ENCODE results near the gene FYB1. TPM values are rescaled to one million over a fixed set of nuclear protein-coding genes. Genes with fewer than 3 reads are reported as not detected.

FYB1 gene
- total RNA-seq, 1 experiment from 2014 or later: 10.5 TPM

GRCh38 chr5:39100301-39100850 lies 119.0 kb downstream of the FYB1 start:
- H3K4me1 ChIP-seq (replicated peaks; ENCODE audit: insufficient read depth): peaks cover 60% of the 10 kb centered on the region
- H3K9me2 ChIP-seq (ENCODE audit: insufficient read depth): no peaks in the 10 kb centered on the region
- peaks cover 43% of the 10 kb centered on the region for H3F3A ChIP-seq (ENCODE audit: insufficient read depth, low read depth)
- POLR2A ChIA-PET (ENCODE audit: unreplicated experiment): interaction anchor here (0.5 to 0.7 kb wide), 3 partner anchors 11 to 1734 kb away, joined by 5 to 7 read pairs (median 5); partner anchors contain the start of gene RPL37
- no peaks in the 10 kb centered on the region for H4K20me1 ChIP-seq (ENCODE audit: insufficient read depth)
- H3K36me3 ChIP-seq (ENCODE audit: low read depth): no peaks in the 10 kb centered on the region
- no peaks in the 10 kb centered on the region for H3K9me3 ChIP-seq (ENCODE audit: insufficient read depth, low read depth)
- H3K4me2 ChIP-seq: peak overlapping the region; percentile 78
- intact Hi-C loops (cut with micrococcal nuclease; ENCODE audit: unreplicated experiment): loop anchor here (1.0 to 5.0 kb wide), 4 partner anchors 38 to 503 kb away; no protein-coding TSS in a partner anchor
- H2AFZ ChIP-seq: no peak overlapping the region
- CTCF ChIA-PET: interaction anchor here (1.2 kb wide), 1 partner anchor 20 kb away, joined by 5 read pairs; no protein-coding TSS in a partner anchor
- TF ChIP-seq EZH2 (IDR thresholded peaks at IDR 0.05; ENCODE audit: low read depth) (no peak), CTCF (conservative IDR thresholded peaks at IDR 0.05) (no peak)
- no peaks in the 10 kb centered on the region for H3K27me3 ChIP-seq (ENCODE audit: insufficient read depth, low read depth)
- peak overlapping the region; percentile 41 for H3K4me3 ChIP-seq
- TSS peak; percentile 87 for BruUV-seq (replicated peaks)
- H3K79me2 ChIP-seq (ENCODE audit: low read depth): no peaks in the 10 kb centered on the region
- peak overlapping the region; percentile 98 for H3K27ac ChIP-seq
- peak in 1 of 2 experiments; percentile 97 for DNase-seq

GRCh38 chr5:39099831-39100230 lies 119.5 kb downstream of the FYB1 start:
- TF ChIP-seq EZH2 (IDR thresholded peaks at IDR 0.05; ENCODE audit: low read depth): no peak
- H3K27me3 ChIP-seq (ENCODE audit: insufficient read depth, low read depth): no peaks in the 10 kb centered on the region
- no peaks in the 10 kb centered on the region for H3K9me3 ChIP-seq (ENCODE audit: insufficient read depth, low read depth)
- CTCF ChIA-PET: interaction anchor here (1.2 to 2.0 kb wide), 2 partner anchors 19 kb away, joined by 5 to 18 read pairs; no protein-coding TSS in a partner anchor
- peaks cover 43% of the 10 kb centered on the region for H3F3A ChIP-seq (ENCODE audit: insufficient read depth, low read depth)
- H3K79me2 ChIP-seq (ENCODE audit: low read depth): no peaks in the 10 kb centered on the region
- peak overlapping the region; percentile 19 for H2AFZ ChIP-seq
- BruUV-seq (replicated peaks): no TSS peak
- H4K20me1 ChIP-seq (ENCODE audit: insufficient read depth): no peaks in the 10 kb centered on the region
- no peaks in the 10 kb centered on the region for H3K9me2 ChIP-seq (ENCODE audit: insufficient read depth)
- H3K4me1 ChIP-seq (replicated peaks; ENCODE audit: insufficient read depth): peaks cover 60% of the 10 kb centered on the region
- no peak for DNase-seq
- no peaks in the 10 kb centered on the region for H3K36me3 ChIP-seq (ENCODE audit: low read depth)
- H3K27ac ChIP-seq: peak overlapping the region; percentile 98
- H3K4me2 ChIP-seq: peak overlapping the region; percentile 78
- POLR2A ChIA-PET (ENCODE audit: unreplicated experiment): no interaction called here
- intact Hi-C loops (cut with micrococcal nuclease; ENCODE audit: unreplicated experiment): loop anchor here (1.0 to 5.0 kb wide), 4 partner anchors 38 to 503 kb away; no protein-coding TSS in a partner anchor
- peak overlapping the region; percentile 7; the same call in 1 of the 2 replicates for H3K4me3 ChIP-seq

GRCh38 chr5:39093352-39093751 lies 126.0 kb downstream of the FYB1 start:
- ChIA-PET POLR2A (ENCODE audit: unreplicated experiment) (interaction anchor here (0.6 kb wide), 1 partner anchor 331 kb away, joined by 5 read pairs; no protein-coding TSS in a partner anchor), CTCF (no interaction called here)
- Histone ChIP-seq H3K4me3 (no peak overlapping the region), H3K9me2 (ENCODE audit: insufficient read depth) (no peaks in the 10 kb centered on the region), H3K4me1 (replicated peaks; ENCODE audit: insufficient read depth) (peaks cover 19% of the 10 kb centered on the region), H3K36me3 (ENCODE audit: low read depth) (no peaks in the 10 kb centered on the region), H3K27me3 (ENCODE audit: insufficient read depth, low read depth) (no peaks in the 10 kb centered on the region), H3K79me2 (ENCODE audit: low read depth) (no peaks in the 10 kb centered on the region), H3K27ac (peak overlapping the region; percentile 75), H3K4me2 (peak overlapping the region; percentile 27; the same call in 1 of the 2 replicates), H4K20me1 (ENCODE audit: insufficient read depth) (no peaks in the 10 kb centered on the region), H3F3A (ENCODE audit: insufficient read depth, low read depth) (peaks cover 13% of the 10 kb centered on the region; the same call in 1 of the 2 replicates), H3K9me3 (ENCODE audit: insufficient read depth, low read depth) (peaks cover 14% of the 10 kb centered on the region; the same call in 1 of the 2 replicates), H2AFZ (no peak overlapping the region)
- intact Hi-C loops (cut with micrococcal nuclease; ENCODE audit: unreplicated experiment): loop anchor here (2.0 kb wide), 1 partner anchor 17 kb away; no protein-coding TSS in a partner anchor
- TF ChIP-seq CTCF (conservative IDR thresholded peaks at IDR 0.05) (no peak), EZH2 (IDR thresholded peaks at IDR 0.05; ENCODE audit: low read depth) (no peak)
- no TSS peak for BruUV-seq (replicated peaks)
- DNase-seq: peak in 1 of 2 experiments; percentile 34
